Mucosa of rectum (tissue), 2 donors: ENCODE data around the gene SGCA.
A peak's percentile ranks its signal among the peaks of the same experiment; 100 is the strongest.

Experiments
- H3K27ac ChIP-seq, 2 donors: one replicate each; pipeline ENCODE4 v1.7.0; 2013; ENCODE audit warnings: inconsistent platforms in 2 of 2, low read depth in 2 of 2, low read length in 2 of 2
- H3K27me3 ChIP-seq, 2 donors: one replicate each; pipeline ENCODE4 v1.7.0; 2013; ENCODE audit warnings: low read length in 2 of 2; ENCODE audit not compliant: control insufficient read depth in 2 of 2, insufficient read depth in 2 of 2
- H3K36me3 ChIP-seq, 2 donors: one replicate each; pipeline ENCODE4 v1.7.0; 2013; ENCODE audit warnings: low read length in 2 of 2; ENCODE audit not compliant: control insufficient read depth in 2 of 2, insufficient read depth in 2 of 2
- H3K4me1 ChIP-seq, 2 donors: one replicate each; pipeline ENCODE4 v1.7.0; 2013; ENCODE audit warnings: low read length in 2 of 2, mild to moderate bottlenecking in 1 of 2; ENCODE audit not compliant: control insufficient read depth in 2 of 2, insufficient read depth in 2 of 2
- H3K4me3 ChIP-seq, 2 donors: one replicate each; pipeline ENCODE4 v1.7.0; 2013; ENCODE audit warnings: low read length in 2 of 2
- H3K9ac ChIP-seq, 2 donors: one replicate each; pipeline ENCODE4 v1.7.0; 2013; ENCODE audit warnings: low read length in 2 of 2, low read depth in 1 of 2, mild to moderate bottlenecking in 1 of 2
- H3K9me3 ChIP-seq, 2 donors: one replicate each; pipeline ENCODE4 v1.7.0; 2013; ENCODE audit warnings: low read length in 2 of 2; ENCODE audit not compliant: control insufficient read depth in 2 of 2
- donor health status: healthy.
- donor health status: Normal muscosa, but diverticular disease.

Gene SGCA

GRCh38 chr17:50203086-50203485, 37.3 kb downstream of the SGCA start:
- Histone ChIP-seq H3K27me3 (peaks cover 11 to 30% of the 10 kb centered on the region in 2 donors), H3K4me3 (no peak overlapping the region), H3K27ac (peak overlapping the region; percentile 5 to 39), H3K4me1 (peaks cover 11 to 15% of the 10 kb centered on the region in 2 donors), H3K9ac (no peak overlapping the region), H3K36me3 (no peaks in the 10 kb centered on the region), H3K9me3 (no peaks in the 10 kb centered on the region)

- Histone ChIP-seq H3K4me1 (peaks cover 11 to 15% of the 10 kb centered on the region in 2 donors), H3K9me3 (no peaks in the 10 kb centered on the region), H3K27ac (peak overlapping the region; percentile 5 to 39)
Measured at GRCh38 chr17:50203604-50204345, 38.0 kb downstream of the SGCA start.

DNA sequence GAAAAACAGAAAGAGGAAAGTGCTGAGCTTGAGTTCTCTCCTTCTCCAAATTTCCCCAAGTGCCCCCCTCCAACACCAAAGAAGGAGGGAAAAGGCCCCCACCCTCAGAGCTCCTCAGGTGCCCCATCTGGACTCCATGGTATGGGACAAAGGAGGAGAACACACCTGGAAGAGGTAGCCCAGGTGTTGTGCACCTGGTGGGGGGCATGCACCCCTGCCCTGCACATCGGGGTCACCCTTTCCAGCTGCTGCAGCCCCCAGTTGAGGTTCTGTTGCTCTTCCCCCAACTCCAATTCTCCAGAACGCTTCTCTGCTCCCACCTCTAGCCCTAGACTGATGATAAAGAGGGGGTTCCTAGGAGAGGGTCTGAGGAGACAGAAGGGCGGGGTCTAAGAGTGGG, 38.6 kb downstream of the SGCA start:
- no peak overlapping the region for H3K27ac ChIP-seq
- peaks cover 9 to 17% of the 10 kb centered on the region in 2 donors for H3K4me1 ChIP-seq
- H3K9ac ChIP-seq = no peak overlapping the region
- H3K27me3 ChIP-seq = peaks cover 11 to 32% of the 10 kb centered on the region in 2 donors
- no peaks in the 10 kb centered on the region for H3K9me3 ChIP-seq
- H3K36me3 ChIP-seq = no peaks in the 10 kb centered on the region
- H3K4me3 ChIP-seq = no peak overlapping the region

More at GRCh38 chr17:50203604-50204345, 38.0 kb downstream of the SGCA start:
- Histone ChIP-seq H3K9ac (no peak overlapping the region), H3K36me3 (no peaks in the 10 kb centered on the region), H3K27me3 (peaks cover 11 to 30% of the 10 kb centered on the region in 2 donors), H3K4me3 (no peak overlapping the region)

GRCh38 chr17:50205111-50205962, 39.5 kb downstream of the SGCA start:
- H3K4me3 ChIP-seq = no peak overlapping the region
- no peaks in the 10 kb centered on the region for H3K36me3 ChIP-seq
- no peaks in the 10 kb centered on the region for H3K9me3 ChIP-seq
- peaks cover 8 to 12% of the 10 kb centered on the region in 2 donors for H3K4me1 ChIP-seq
- H3K27ac ChIP-seq = peak overlapping the region; percentile 32 to 35
- peaks cover 11 to 41% of the 10 kb centered on the region in 2 donors for H3K27me3 ChIP-seq
- H3K9ac ChIP-seq = no peak overlapping the region

DNA sequence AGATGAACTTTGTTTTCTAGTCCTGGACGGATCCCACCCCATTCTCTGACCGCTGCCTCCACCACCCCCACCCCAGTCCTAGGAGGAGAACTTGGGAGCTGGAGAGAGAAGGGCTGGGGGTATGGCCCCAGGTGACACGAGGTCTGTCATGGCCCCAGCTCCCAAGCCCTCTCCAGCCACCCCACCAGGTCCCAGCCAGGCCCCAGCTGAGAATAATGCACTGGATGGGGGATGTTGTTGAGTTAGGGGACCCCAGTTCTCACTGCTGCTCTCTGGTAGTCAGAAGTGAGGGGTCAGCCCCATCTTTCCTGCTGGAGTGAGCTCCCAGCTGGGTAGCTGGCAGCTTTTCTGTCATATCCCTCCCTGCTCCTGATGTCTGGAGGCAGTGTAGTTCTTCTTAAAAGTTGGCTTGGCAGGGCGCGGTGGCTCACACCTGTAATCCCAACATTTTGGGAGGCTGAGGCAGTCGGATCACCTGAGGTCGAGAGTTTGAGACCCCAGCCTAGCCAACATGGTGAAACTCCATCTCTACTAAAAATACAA, 40.2 kb downstream of the SGCA start:
- Histone ChIP-seq H3K4me3 (no peak overlapping the region), H3K36me3 (no peaks in the 10 kb centered on the region), H3K27me3 (peaks cover 8 to 40% of the 10 kb centered on the region in 2 donors), H3K4me1 (peaks cover 8 to 11% of the 10 kb centered on the region in 2 donors), H3K9me3 (no peaks in the 10 kb centered on the region), H3K9ac (no peak overlapping the region), H3K27ac (peak overlapping the region; percentile 32 to 35)

DNA sequence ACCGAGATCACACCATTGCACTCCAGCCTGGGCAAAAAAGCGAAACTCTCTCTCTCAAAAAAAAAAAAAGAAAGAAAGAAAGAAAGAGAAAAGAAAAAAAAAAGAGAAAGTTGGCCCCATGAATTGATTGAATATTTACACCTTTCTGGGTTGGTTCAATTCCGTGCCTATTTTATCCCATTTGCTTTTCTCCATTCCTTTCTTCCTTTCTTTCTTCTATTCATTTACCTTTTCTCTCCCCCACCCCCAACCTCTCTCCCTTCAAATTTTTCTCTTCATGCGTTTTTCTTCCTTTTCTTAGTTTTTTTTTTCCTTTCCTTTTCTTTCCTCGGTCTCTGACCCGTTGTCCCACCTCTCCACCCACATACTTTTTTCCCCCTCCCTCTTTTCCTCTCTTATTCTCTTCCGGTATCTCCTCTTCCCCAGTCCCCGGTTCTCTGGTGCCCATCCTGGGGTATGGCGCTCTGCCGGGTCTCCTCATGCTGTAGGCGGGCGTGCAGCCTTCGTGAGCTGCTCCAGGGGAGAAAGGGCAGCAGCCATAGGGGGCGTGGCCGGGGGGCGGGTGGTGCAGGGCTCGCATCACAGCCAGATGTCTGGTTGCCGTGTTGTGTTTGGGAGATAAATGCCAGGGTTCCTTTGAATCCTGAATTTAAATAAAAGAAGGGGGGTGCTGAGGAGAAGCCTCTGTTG, 40.9 kb downstream of the SGCA start:
- Histone ChIP-seq H3K4me1 (peaks cover 10 to 11% of the 10 kb centered on the region in 2 donors), H3K4me3 (no peak overlapping the region)

DNA sequence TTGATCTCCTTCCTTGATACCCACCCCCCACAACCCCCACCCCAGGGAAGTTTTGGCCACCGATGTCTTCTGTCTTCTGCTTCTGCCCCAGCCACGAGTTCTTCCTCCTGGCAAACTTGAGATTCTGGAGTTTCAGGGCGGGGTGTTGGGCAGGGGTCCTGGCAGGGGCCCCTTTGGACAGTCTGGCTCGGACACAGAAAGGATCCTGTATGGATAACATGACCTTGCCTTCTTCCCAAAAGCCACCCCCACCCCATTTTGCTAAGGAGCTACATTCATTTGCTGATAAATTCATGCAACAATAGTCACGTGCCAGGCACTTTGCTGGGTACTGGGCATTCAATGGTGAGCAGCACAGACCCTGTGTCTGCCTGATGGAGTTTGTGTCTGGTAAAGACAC, 41.5 kb downstream of the SGCA start:
- Histone ChIP-seq H3K9ac (no peak overlapping the region), H3K36me3 (no peaks in the 10 kb centered on the region), H3K27ac (peak overlapping the region in 1 of 2 donors; percentile 48), H3K27me3 (peaks cover 2 to 33% of the 10 kb centered on the region in 2 donors), H3K4me3 (no peak overlapping the region), H3K9me3 (no peaks in the 10 kb centered on the region), H3K4me1 (peaks cover 10 to 11% of the 10 kb centered on the region in 2 donors)

More for the DNA sequence above, 40.9 kb downstream of the SGCA start:
- H3K9ac ChIP-seq = peak overlapping the region in 1 of 2 donors; percentile 1
- H3K9me3 ChIP-seq = no peaks in the 10 kb centered on the region
- H3K36me3 ChIP-seq = no peaks in the 10 kb centered on the region
- no peak overlapping the region for H3K27ac ChIP-seq
- peaks cover 3 to 33% of the 10 kb centered on the region in 2 donors for H3K27me3 ChIP-seq

DNA sequence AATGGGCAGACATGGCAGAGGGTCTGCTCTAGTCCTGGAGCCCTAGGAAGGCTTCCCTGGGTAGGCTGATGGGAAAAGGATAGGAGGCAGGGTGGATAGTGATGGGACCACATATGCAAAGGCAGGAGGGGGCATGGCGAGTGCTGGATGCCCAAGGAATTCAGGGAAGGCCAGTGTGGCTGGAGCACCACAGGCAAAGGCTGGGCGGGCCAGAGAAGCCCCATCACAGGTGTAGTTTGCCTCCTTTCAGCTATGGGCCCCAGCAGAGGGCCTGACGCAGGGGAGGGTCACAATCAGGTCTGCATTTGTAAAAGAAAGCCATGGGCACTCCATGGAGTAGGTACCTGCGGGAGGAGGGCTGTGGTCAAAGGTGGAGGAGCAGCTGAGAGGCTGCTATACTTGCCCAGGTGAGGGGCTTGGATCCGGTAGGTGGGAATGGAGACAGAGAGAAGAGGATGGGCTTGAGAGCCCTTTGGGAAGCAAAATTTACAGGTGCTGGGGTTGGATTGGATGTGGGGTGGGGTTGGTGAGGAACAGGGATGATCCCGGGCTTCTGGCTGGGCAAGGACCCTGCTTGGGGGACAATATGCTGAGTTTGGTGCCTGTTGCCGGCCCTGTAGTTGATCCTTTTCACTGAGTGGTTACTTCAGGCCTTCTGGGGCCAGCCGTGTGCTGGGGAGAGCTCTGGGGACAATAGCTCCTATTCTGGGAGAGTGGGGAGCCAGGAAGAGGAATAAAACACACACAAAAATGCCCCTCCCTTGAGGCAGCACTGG, 42.2 kb downstream of the SGCA start:
- no peak overlapping the region for H3K27ac ChIP-seq
- no peaks in the 10 kb centered on the region for H3K9me3 ChIP-seq
- H3K4me1 ChIP-seq = peaks cover 10 to 11% of the 10 kb centered on the region in 2 donors

GRCh38 chr17:50208611-50209061, 42.8 kb downstream of the SGCA start:
- Histone ChIP-seq H3K36me3 (no peaks in the 10 kb centered on the region), H3K27me3 (peaks cover 2 to 27% of the 10 kb centered on the region in 2 donors), H3K9me3 (no peaks in the 10 kb centered on the region), H3K4me1 (peaks cover 10 to 11% of the 10 kb centered on the region in 2 donors), H3K9ac (no peak overlapping the region), H3K27ac (peak overlapping the region in 1 of 2 donors; percentile 56), H3K4me3 (no peak overlapping the region)

More for the DNA sequence above, 42.2 kb downstream of the SGCA start:
- no peaks in the 10 kb centered on the region for H3K36me3 ChIP-seq
- no peak overlapping the region for H3K4me3 ChIP-seq
- no peak overlapping the region for H3K9ac ChIP-seq
- H3K27me3 ChIP-seq = peaks cover 2 to 28% of the 10 kb centered on the region in 2 donors
